BJ (cell line): Measurements from ENCODE around the gene SLC45A2. TPM values are rescaled to one million over a fixed set of nuclear protein-coding genes. Genes with fewer than 3 reads are reported as not detected.
A peak's percentile ranks its signal among the peaks of the same experiment; 100 is the strongest.

Experiments
- CTCF ChIA-PET: fragments of 350-600 bp; formaldehyde crosslinking; extraction: SDS; loops from one replicate; lab custom pipeline; 2021; ENCODE audit warnings: antibody characterized with exemption, inconsistent platforms; lab: Yijun Ruan, JAX
- POLR2A ChIA-PET: fragments of 300-600 bp; sonication (Branson Sonifier 250); formaldehyde crosslinking; extraction: SDS; loops from one replicate; lab custom pipeline; 2021; ENCODE audit warnings: antibody characterized with exemption; lab: Charles Lee
- DNase-seq: peaks from one replicate; pipeline ENCODE4 v3.0.0-alpha.2; 2011; ENCODE audit warnings: low read depth
- H3K27me3 ChIP-seq: 2 replicates; pipeline ENCODE4 v1.6.0; 2011; ENCODE audit warnings: low read length; ENCODE audit not compliant: control insufficient read depth, insufficient read depth
- H3K36me3 ChIP-seq: 2 replicates; pipeline ENCODE4 v1.5.1; 2011; ENCODE audit warnings: low read length; ENCODE audit not compliant: control insufficient read depth, insufficient read depth
- H3K4me3 ChIP-seq: 2 replicates; pipeline ENCODE4 v1.5.1; 2011; ENCODE audit warnings: low read depth, mild to moderate bottlenecking, control low read depth, low read length
- CTCF ChIP-seq: IDR thresholded peaks from 2 replicates; pipeline ENCODE4 v1.5.1; 2011; ENCODE audit warnings: low read depth, mild to moderate bottlenecking, control low read depth, inconsistent platforms, low read length, moderate library complexity; ENCODE audit not compliant: insufficient read depth
- polyA plus RNA-seq: library from polyadenylated mRNA; depleted of rRNA; stranded (reverse); fragments of >200 nt; gene quantifications from 2 replicates; pipeline ENCODE4 v1.2.3, GENCODE V29; 2011

SLC45A2 gene
- polyA plus RNA-seq, 1 experiment = not detected

GRCh38 chr5:33997331-33997983 is 13.0 kb upstream of the SLC45A2 start:
- peak; percentile 73 for DNase-seq

GRCh38 chr5:33995865-33996264 is 11.4 kb upstream of the SLC45A2 start:
- POLR2A ChIA-PET = no interaction called here
- no peak for DNase-seq
- Histone ChIP-seq H3K4me3 (no peak overlapping the region), H3K27me3 (no peaks in the 10 kb centered on the region), H3K36me3 (no peaks in the 10 kb centered on the region)
- CTCF ChIA-PET = interaction anchor here (0.6 to 3.6 kb wide), 9 partner anchors 9 to 964 kb away, joined by 3 to 19 read pairs (median 4); no protein-coding TSS in a partner anchor
- TF ChIP-seq CTCF = no peak

More at GRCh38 chr5:33997331-33997983, 13.0 kb upstream of the SLC45A2 start:
- Histone ChIP-seq H3K36me3 (no peaks in the 10 kb centered on the region), H3K4me3 (no peak overlapping the region), H3K27me3 (no peaks in the 10 kb centered on the region)
- TF ChIP-seq CTCF = peak; percentile 78
- POLR2A ChIA-PET = no interaction called here
- CTCF ChIA-PET = interaction anchor here (0.6 to 3.6 kb wide), 16 partner anchors 8 to 932 kb away, joined by 3 to 19 read pairs (median 3); no protein-coding TSS in a partner anchor

DNA sequence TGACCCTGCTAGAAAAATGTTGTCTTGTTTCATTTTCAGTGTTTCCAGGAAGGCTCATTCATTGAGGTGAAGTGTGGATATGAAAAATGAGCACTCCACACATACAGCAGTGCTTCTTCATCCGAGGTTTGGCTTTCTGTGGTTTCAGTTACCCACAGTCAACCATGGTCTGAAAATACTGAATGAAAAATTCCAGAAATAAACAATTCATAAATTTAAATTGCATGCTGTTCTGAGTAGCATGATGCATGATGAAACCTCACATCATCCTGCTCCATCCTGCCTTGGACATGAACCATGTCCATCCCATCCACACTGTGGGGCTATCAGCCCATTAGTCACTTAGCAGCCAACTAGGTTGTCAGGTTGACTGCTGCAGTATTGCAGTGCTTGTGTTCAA is 10.4 kb upstream of the SLC45A2 start:
- H3K4me3 ChIP-seq = no peak overlapping the region
- ChIA-PET CTCF (no interaction called here), POLR2A (no interaction called here)
- no peak for DNase-seq
- H3K27me3 ChIP-seq = no peaks in the 10 kb centered on the region
- no peak for TF ChIP-seq CTCF
- H3K36me3 ChIP-seq = no peaks in the 10 kb centered on the region

DNA sequence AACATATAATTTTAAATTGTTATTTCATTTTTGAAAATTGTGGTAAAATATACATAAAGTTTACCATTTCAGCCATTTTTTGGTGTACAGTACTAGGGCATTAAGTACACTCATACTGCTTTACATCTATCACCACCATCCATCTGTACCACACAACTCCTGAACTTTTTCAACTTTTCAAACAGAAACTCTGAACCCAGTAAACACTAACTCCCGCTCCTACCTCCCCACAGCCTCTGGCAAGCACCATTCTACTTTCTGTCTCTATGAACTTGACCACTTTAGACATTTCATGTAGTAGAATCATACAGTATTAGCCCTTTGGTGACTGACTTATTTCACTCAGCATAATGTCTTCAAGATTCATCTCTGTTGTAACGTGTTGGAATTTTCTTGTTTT is 8.4 kb upstream of the SLC45A2 start:
- CTCF ChIA-PET = no interaction called here
- Histone ChIP-seq H3K27me3 (no peaks in the 10 kb centered on the region), H3K36me3 (peaks cover 2% of the 10 kb centered on the region), H3K4me3 (no peak overlapping the region)
- POLR2A ChIA-PET = no interaction called here
- no peak for TF ChIP-seq CTCF
- no peak for DNase-seq

DNA sequence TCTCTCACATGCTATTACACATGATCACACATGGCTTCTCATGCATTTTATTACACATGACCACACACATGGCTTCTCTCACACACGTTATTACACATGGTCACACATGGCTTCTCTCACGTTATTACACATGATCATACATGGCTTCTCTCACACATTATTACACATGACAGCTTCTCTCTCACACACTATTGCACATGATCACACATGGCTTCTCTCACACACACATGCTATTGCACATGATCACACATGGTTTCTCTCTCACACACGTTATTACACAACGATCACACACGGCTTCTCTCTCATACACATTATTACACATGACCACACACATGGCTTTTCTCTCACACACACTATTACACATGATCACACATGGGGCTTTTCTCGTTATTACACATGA is 954 bp upstream of the SLC45A2 start:
- POLR2A ChIA-PET = no interaction called here
- Histone ChIP-seq H3K4me3 (no peak overlapping the region), H3K27me3 (no peaks in the 10 kb centered on the region), H3K36me3 (peaks cover 3% of the 10 kb centered on the region)
- TF ChIP-seq CTCF = no peak
- no peak for DNase-seq
- CTCF ChIA-PET = no interaction called here
